Fibroblast of skin of left biceps (primary cell): ENCODE data around the gene CLIC4.
"Not testable (repeated sequence)": the region's sequence is repeated elsewhere in the genome, so short reads cannot be mapped to it uniquely, and the experiment has no call there.

Experiments
- DNase-seq, 2 experiments: peaks; one replicate each; pipeline ENCODE4 v3.0.0-alpha.2; 2013; ENCODE audit warnings: low read depth in 2 of 2

The CLIC4 gene

DNA sequence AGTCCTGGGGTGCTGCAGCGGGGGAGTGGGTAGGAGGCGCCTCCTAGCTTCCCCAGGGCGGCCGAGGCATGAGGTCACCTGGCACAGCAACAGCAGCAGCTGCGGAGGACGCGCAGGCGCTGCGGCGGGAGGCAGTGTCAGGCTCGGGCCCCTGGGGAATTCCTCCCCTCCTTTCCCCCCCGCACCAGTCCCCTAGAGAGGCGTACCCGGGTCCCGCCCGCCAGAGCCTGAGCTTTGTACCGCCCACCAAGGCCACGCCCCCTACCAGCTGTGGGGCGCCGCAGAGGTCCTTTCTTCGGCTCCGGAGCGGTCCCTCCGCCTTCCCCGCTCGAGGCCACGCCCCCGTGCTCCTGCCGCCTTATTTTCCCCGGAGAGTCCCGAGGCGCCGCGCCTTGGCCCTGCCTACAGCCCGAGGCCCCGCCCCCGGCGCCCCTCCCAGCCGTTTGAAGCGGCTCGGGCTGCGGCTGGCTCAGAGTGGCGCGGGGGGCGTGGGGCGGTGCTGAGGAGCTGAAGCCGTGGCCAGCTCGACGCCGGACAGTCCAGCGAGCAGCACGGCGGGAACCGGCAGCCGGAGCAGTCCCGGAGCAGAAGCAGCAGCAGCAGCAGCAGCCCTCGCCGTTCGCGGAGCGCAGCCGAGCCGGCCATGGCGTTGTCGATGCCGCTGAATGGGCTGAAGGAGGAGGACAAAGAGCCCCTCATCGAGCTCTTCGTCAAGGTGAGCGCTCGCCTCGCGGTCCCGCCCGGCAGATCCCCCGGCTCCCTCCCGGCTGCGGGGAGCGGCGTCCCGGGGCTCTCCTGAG is at the start of gene CLIC4:
CLIC4 (plus strand) TSS at position 537 of the 800 bp plus-strand sequence; CDS start at position 644, 107 bp downstream.
- DNase-seq, result peak; percentile 97 to 98

- DNase-seq, result no peak
Observed at GRCh38 chr1:24696041-24696755, 49.0 kb upstream of the CLIC4 start.

DNA sequence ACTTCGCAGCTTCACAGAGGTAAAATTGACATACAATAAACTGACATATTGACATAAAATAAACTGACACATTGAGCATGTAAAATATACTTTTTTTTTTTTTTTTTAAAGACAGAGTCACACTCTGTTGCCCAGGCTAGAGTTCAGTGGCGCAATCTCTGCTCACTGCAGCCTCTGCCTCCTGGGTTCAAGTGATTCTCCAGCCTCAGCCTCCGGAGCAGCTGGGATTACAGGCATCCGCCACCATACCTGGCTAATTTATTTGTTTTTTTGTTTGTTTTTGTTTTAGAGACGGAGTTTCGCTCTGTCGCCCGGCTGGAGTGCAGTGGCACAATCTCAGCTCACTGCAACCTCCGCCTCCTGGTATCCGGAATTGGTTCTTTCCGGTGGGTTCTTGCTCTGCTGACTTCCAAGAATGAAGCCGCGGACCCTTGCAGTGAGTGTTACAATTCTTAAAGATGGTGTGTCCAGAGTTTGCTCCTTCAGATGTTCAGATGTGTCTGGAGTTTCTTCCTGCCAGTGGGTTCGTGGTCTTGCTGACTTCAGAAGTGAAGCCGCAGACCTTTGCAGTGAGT is 48.4 kb upstream of the CLIC4 start:
- DNase-seq, result no peak

DNA sequence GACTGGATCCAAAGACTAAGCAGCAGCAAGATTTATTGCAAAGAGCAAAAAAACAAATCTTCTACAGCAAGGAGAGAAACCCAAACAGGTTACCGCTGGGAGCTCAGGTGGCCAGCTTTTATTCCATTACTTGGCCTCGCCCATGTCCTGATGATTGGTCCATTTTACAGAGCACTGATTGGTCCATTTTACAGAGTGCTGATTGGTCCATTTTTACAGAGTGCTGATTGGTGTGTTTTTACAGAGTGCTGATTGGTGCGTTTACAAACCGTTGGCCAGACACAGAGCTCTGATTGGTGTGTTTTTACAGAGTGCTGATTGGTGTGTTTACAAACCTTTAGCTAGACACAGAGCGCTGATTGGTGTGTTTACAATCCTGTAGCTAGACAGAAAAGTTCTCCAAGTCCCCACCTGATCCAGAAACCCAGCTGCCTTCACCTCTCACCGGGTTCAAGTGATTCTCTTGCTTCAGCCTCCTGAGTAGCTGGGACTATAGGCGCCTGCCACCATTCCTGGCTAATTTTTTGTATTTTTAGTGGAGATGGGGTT is 47.7 kb upstream of the CLIC4 start:
- DNase-seq, result not testable (repeated sequence)

GRCh38 chr1:24698326-24698725 is 46.9 kb upstream of the CLIC4 start:
- DNase-seq, result not testable (repeated sequence)

- no peak for DNase-seq
Observed at GRCh38 chr1:24699628-24700027, 45.6 kb upstream of the CLIC4 start.

GRCh38 chr1:24702511-24703293 is 42.5 kb upstream of the CLIC4 start:
- DNase-seq, result no peak

GRCh38 chr1:24704411-24705259 is 40.6 kb upstream of the CLIC4 start:
- no peak for DNase-seq

- DNase-seq, result no peak
Observed at GRCh38 chr1:24705260-24706073, 39.8 kb upstream of the CLIC4 start.

DNA sequence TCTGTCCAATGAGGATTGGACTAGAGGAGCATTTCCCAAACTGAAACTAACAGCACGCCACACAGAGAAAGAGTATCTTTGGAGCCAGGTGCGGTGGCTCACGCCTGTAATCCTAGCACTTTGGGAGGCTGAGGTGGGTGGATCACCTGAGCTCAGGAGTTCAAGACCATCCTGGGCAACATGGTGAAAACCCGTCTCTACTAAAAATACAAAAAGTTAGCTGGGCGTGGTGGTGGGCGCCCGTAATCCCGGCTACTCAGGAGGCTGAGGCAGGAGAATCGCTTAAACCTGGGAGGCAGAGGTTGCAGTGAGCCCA is 39.2 kb upstream of the CLIC4 start:
- not testable (repeated sequence) for DNase-seq

- no peak for DNase-seq
Observed at GRCh38 chr1:24707687-24708086, 37.6 kb upstream of the CLIC4 start.

DNA sequence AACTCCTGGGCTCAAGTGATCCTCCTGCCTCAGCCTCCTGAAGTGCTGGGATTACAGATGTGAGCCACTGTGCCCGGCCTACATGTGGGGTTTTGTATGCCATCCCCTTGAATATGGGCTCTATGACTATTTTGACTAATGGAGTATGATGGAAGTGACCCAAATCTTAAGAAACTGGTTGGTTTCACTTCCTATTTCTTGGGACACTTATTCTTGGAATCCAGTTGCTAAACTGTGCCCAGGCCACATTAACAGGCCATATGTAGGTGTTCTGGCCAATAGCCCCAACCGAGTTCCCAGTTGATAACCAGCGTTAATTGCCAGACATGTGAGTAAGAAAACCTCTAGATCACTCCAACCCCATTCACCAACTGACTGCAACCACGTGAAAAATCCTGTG is 36.3 kb upstream of the CLIC4 start:
- no peak for DNase-seq

DNA sequence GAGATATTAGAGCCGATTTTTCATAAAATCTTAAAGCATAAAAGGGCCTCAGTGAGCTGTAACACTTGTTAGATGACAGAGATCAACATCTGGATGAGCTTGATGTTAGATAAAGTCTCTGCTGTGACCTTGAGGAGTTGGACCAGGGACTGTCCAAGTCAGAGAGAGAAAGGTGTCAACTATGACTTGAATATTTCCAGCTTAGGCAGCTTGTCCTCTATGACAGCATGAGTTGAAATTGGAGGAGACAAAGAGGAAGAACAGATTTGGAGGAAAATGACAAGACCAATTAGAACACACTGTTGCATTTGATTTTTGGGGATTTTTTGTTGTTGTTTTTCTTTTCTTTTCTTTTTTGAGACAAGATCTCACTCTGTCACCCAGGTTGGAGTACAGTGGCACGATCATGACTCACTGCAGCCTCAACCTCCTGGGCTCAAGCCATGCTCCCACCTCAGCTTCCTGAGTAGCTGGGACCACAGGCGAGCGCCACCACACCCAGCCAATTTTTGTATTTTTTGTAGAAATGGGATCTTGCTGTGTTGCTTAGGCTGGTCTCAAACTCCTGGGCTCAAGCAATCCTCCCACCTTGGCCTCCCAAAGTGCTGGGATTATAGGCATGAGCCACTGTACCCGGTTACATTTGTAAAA is 35.3 kb upstream of the CLIC4 start:
- DNase-seq, result no peak

DNA sequence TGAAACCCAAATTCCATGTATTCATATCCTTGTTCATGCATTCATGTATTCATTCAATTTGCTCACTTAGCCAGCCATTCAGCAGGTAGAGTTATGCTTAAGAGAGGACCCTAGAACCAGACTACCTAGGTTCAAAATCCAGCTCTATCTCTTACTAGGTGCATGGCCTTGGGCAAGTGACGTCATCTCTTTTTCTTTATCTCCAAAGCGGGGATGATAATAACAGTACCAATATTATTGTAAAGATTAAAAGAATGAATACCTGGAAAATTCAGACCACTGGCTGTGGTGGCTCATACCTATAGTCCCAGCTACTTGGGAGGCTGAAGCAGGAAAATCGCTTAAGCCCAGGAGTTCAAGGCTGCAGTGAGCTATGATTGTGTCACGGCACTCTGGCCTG is 33.9 kb upstream of the CLIC4 start:
- DNase-seq, result no peak

DNA sequence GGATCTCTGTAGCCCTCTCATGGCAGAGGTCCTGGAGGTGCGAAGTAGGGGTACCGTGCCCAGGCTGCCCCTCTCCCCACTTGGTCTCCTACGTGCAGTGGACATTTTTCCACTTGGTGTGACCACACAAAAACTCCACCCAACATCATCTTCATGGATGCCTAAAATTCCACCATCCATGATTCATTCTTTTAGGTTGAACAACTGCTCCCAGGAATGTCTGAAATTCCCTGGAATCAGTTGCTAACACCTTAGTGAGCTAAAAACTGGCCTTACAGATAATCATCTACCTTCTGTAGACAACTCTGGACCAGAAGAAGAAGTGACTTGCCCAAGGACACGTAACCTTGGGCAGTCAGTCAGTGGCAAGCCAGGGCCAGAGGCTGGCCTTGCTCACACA is 32.1 kb upstream of the CLIC4 start:
- no peak for DNase-seq

GRCh38 chr1:24713736-24714135 is 31.5 kb upstream of the CLIC4 start:
- DNase-seq, result no peak

DNA sequence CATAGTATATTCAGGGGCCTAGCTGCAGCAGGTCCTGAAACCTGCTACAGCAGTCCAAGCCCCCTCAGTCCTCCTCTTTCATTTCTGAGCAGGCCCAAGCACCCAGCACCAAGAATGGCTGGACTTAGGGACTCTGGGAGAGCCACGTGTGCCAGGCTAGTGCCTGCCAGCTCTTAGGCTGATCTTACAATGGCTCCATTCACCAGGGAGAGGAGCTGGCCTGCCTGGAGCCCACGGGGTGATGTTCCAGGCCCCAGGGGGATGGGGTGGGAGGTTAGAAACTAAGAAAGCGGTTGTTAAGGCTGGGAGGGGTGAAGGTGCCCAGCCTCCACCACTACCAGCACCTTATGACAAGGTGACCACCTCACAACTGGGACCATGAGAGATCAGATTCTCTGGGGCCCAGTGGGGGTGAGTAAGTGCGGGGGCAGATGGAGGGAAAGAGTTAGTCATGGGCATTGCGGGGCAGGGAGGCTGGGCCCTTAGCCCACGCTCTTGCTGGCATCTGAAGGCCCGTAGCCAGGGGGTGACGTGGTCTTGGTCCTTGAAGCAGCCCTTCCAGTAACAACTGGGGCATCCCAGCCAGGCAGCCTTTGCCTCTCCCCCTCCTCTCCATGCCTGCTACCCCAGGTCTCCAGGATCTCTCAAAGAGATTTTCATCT is 30.3 kb upstream of the CLIC4 start:
- no peak for DNase-seq

DNA sequence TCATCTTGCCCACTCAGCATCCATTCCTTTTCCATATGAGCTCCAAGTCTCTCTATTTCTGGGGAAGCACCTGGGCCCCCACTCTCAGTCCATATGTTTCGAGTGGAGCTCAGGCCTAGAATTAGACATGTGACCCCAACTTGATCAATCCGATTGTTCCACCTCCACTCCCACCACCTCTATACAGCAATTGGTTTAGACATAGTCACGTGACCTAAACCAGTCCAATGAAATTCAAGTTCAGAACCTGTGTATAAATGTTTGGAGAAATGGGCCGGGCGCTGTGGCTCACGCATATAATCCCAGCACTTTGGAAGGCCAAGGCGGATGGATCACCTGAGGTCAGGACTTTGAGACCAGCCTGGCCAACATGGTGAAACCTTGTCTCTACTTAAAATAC is 29.6 kb upstream of the CLIC4 start:
- DNase-seq, result no peak
